H1 (cell line): Measurements from ENCODE around the gene VAMP2. TPM values are rescaled to one million over a fixed set of nuclear protein-coding genes. Genes with fewer than 3 reads are reported as not detected.

Experiments used
- ATF3 ChIP-seq: IDR thresholded peaks from 2 replicates; pipeline ENCODE4 v1.6.1; 2011; ENCODE audit warnings: low read depth, mild to moderate bottlenecking, low read length; ENCODE audit not compliant: insufficient read depth
- CBX8 ChIP-seq: fragments of 300-800, 300-1000 bp; sonication (generic); IDR thresholded peaks from 2 replicates; pipeline ENCODE4 v1.7.1; 2016; ENCODE audit warnings: low read depth, low read length, borderline replicate concordance
- CHD2 ChIP-seq: IDR thresholded peaks from 2 replicates; pipeline ENCODE4 v1.6.1; 2012; ENCODE audit warnings: low read length, improper control_type of control experiment
- EZH2 ChIP-seq: fragments of 200-600 bp; sonication (generic); IDR thresholded peaks from 2 replicates; pipeline ENCODE4 v1.7.1; 2012; ENCODE audit warnings: low read depth, mild to moderate bottlenecking, moderate library complexity, low read length, inconsistent platforms; ENCODE audit not compliant: severe bottlenecking
- GABPA ChIP-seq: IDR thresholded peaks from 2 replicates; pipeline ENCODE4 v1.6.1; 2011; ENCODE audit warnings: mild to moderate bottlenecking, low read length, moderate library complexity, borderline replicate concordance; ENCODE audit not compliant: insufficient read depth
- GTF2F1 ChIP-seq: IDR thresholded peaks from 2 replicates; pipeline ENCODE4 v1.6.1; 2012; ENCODE audit warnings: low read depth, low read length, improper control_type of control experiment, borderline replicate concordance
- HDAC2 ChIP-seq, 2 experiments: fragments of 300-600 bp in 1 of 2; sonication (generic) in 1 of 2; IDR thresholded peaks; 2 replicates each; pipeline ENCODE4 v1.6.1; 2011 to 2012; ENCODE audit warnings: low read depth in 2 of 2, low read length in 2 of 2, mild to moderate bottlenecking in 2 of 2, moderate library complexity in 2 of 2, borderline replicate concordance in 1 of 2, inconsistent platforms in 1 of 2
- KDM1A ChIP-seq: fragments of 200-600, 300-600 bp; sonication (generic); IDR thresholded peaks from 2 replicates; pipeline ENCODE4 v1.7.1; 2016; ENCODE audit warnings: mild to moderate bottlenecking, low read length, borderline replicate concordance
- MAX ChIP-seq: IDR thresholded peaks from 2 replicates; pipeline ENCODE4 v1.6.1; 2012; ENCODE audit warnings: inconsistent platforms
- RBBP5 ChIP-seq: IDR thresholded peaks from 2 replicates; pipeline ENCODE4 v1.7.1; 2012; ENCODE audit warnings: low read depth, mild to moderate bottlenecking, inconsistent platforms, low read length, moderate library complexity, borderline replicate concordance
- RFX5 ChIP-seq: IDR thresholded peaks from 2 replicates; pipeline ENCODE4 v1.6.1; 2011; ENCODE audit warnings: low read depth, low read length, improper control_type of control experiment, borderline replicate concordance
- RNF2 ChIP-seq: fragments of 200-900, 300-1000 bp; sonication (generic); IDR thresholded peaks from 2 replicates; pipeline ENCODE4 v1.7.1; 2016; ENCODE audit warnings: borderline replicate concordance, low read depth, mild to moderate bottlenecking, antibody characterized with exemption, low read length; ENCODE audit not compliant: poor library complexity, severe bottlenecking; ENCODE audit errors: missing control alignments
- RXRA ChIP-seq: IDR thresholded peaks from 2 replicates; pipeline ENCODE4 v1.6.1; 2011; ENCODE audit warnings: low read depth, mild to moderate bottlenecking, low read length, moderate library complexity; ENCODE audit not compliant: insufficient read depth
- SAP30 ChIP-seq: fragments of 300-600 bp; sonication (generic); IDR thresholded peaks from 2 replicates; pipeline ENCODE4 v1.7.1; 2012; ENCODE audit warnings: low read length, moderate library complexity, mild to moderate bottlenecking, inconsistent platforms; ENCODE audit not compliant: insufficient read depth, insufficient replicate concordance
- SIX5 ChIP-seq: IDR thresholded peaks from 2 replicates; pipeline ENCODE4 v1.6.1; 2011; ENCODE audit warnings: mild to moderate bottlenecking, low read depth, low read length
- SP1 ChIP-seq: IDR thresholded peaks from 2 replicates; pipeline ENCODE4 v1.6.1; 2011; ENCODE audit warnings: low read depth, low read length
- SP4 ChIP-seq: IDR thresholded peaks from 2 replicates; pipeline ENCODE4 v1.6.1; 2012; ENCODE audit warnings: low read length, inconsistent platforms
- SRF ChIP-seq: IDR thresholded peaks from 2 replicates; pipeline ENCODE4 v1.6.1; 2011; ENCODE audit warnings: mild to moderate bottlenecking, low read depth, low read length, moderate library complexity
- TCF12 ChIP-seq: IDR thresholded peaks from 2 replicates; pipeline ENCODE4 v1.6.1; 2011; ENCODE audit warnings: low read depth, mild to moderate bottlenecking, low read length
- TEAD4 ChIP-seq: IDR thresholded peaks from 2 replicates; pipeline ENCODE4 v1.6.1; 2012; ENCODE audit warnings: low read depth, low read length, inconsistent platforms, mixed read lengths
- YY1 ChIP-seq: IDR thresholded peaks from 2 replicates; pipeline ENCODE4 v1.6.1; 2011; ENCODE audit warnings: low read depth, mild to moderate bottlenecking, low read length
- ZNF274 ChIP-seq: IDR thresholded peaks from 2 replicates; pipeline ENCODE4 v1.7.0; 2012; ENCODE audit warnings: low read length, borderline replicate concordance; ENCODE audit errors: extremely low read depth
- polyA plus RNA-seq, 7 experiments: library from polyadenylated mRNA; depleted of rRNA in 3 of 7; stranded (reverse) in 5 of 7; unstranded in 2 of 7; fragments of >200 nt in 5 of 7; fragments of 200-250 nt in 2 of 7; gene quantifications; 1 replicate in 5 of 7; 2 replicates in 1 of 7; 4 replicates in 1 of 7; pipeline versions ENCODE4 v1.2.1 to v1.2.3, GENCODE V29; 2011 to 2013; ENCODE audit warnings: missing spikeins in 2 of 7, mixed read lengths in 2 of 7
- total RNA-seq: library from RNA; stranded (reverse); fragmentation: NEBNext Ultra II Directional; extraction: Animal tissue kit (Norgen Biotek cat#: 25700); gene quantifications from 2 replicates; pipeline ENCODE4 v1.2.1, GENCODE V29; 2021

The VAMP2 gene
- total and polyA plus RNA-seq, 2 of the 8 experiments (the other 6 are each of a cell fraction or from before 2014, with no cell fraction given), result 19.3 to 20.5 TPM

- TF ChIP-seq RBBP5, result no peak; the same call in 1 of the 2 replicates
- TF ChIP-seq SP4, result no peak; the same call in 1 of the 2 replicates
- no peak for TF ChIP-seq GABPA
- TF ChIP-seq TCF12, result no peak
- no peak for TF ChIP-seq HDAC2 (IDR thresholded peaks at IDR 0.05; ENCODE audit: borderline replicate concordance in 1 of 2, low read depth in 2 of 2, low read length in 2 of 2)
- no peak for TF ChIP-seq SIX5
- no peak for TF ChIP-seq ZNF274
- no peak for TF ChIP-seq CBX8
- TF ChIP-seq RFX5, result no peak
- TF ChIP-seq RNF2, result no peak
- no peak for TF ChIP-seq EZH2
- TF ChIP-seq YY1, result no peak
- no peak for TF ChIP-seq ATF3
- no peak for TF ChIP-seq KDM1A
- TF ChIP-seq TEAD4, result no peak
- TF ChIP-seq RXRA, result no peak
- TF ChIP-seq GTF2F1, result no peak
- peak; percentile 71 for TF ChIP-seq CHD2
- peak; percentile 71 for TF ChIP-seq MAX
- no peak for TF ChIP-seq SRF
- peak; percentile 78 for TF ChIP-seq SAP30
- TF ChIP-seq SP1, result peak; percentile 85
Observed at GRCh38 chr17:8189711-8190477, 27.1 kb upstream of the VAMP2 start, which contains the start of gene BORCS6 (continued).
